Measurements from ENCODE around the gene COQ10A. TPM values are rescaled to one million over a fixed set of nuclear protein-coding genes. Genes with fewer than 3 reads are reported as not detected.

COQ10A gene
- total RNA-seq, 1 experiment from 2014 or later = 26.1 TPM

DNA sequence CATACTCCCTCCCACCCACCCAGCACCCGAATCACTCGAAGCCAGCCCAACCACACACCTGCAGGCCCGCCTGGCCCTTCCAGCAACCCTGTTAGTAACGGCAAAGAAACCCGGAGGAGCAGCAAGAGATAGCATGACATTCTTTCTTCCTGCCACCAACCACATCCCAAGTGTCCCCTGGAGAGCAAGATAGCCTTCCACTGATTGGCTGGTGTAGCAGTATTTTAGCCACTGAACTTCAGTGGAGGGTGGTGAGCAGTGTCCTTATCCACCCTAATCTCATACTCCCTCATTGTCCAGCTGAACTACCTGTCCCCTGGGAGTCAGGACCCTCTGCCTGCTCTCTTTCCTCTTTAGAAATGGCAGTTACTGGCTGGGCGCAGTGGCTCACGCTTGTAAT, 37.7 kb upstream of the COQ10A start:
- Mint-ChIP-seq H3K36me3 (ENCODE audit: insufficient read depth in 1 of 3, low read depth in 3 of 3) (peaks cover 2 to 17% (median 10%) of the 10 kb centered on the region in 3 experiments; a peak in 5 of 7 replicates), H3K27ac (no peak overlapping the region; a peak in 1 of 7 replicates), H3K9me3 (no peaks in the 10 kb centered on the region; a peak in 1 of 5 replicates), H3K27me3 (ENCODE audit: low read depth) (peaks cover 6% of the 10 kb centered on the region), H3K4me3 (no peak overlapping the region), H3K4me1 (peaks cover 20 to 22% of the 10 kb centered on the region in 2 experiments)
- Histone ChIP-seq H3K56ac (ENCODE audit: insufficient read length, low read depth, low read length) (no peak overlapping the region), H3K4me2 (ENCODE audit: insufficient read depth, insufficient read length, low read length) (no peak overlapping the region), H3K18ac (ENCODE audit: insufficient read length, low read depth, low read length) (no peak overlapping the region), H3K79me1 (ENCODE audit: insufficient read depth, low read depth, low read length, poor library complexity, severe bottlenecking) (no peaks in the 10 kb centered on the region), H2BK120ac (ENCODE audit: low read depth, low read length, poor library complexity, severe bottlenecking) (no peak overlapping the region), H2AK5ac (ENCODE audit: insufficient read length, low read length) (no peak overlapping the region), H2BK12ac (ENCODE audit: insufficient read length, low read depth, low read length) (no peak overlapping the region), H3K27ac (ENCODE audit: insufficient read length, low read depth, low read length) (no peak overlapping the region), H4K8ac (replicated peaks; ENCODE audit: insufficient read length, low read depth, low read length) (no peak overlapping the region), H2AFZ (ENCODE audit: low read length) (no peak overlapping the region), H3K4me1 (ENCODE audit: insufficient read depth, low read length) (no peaks in the 10 kb centered on the region), H2BK20ac (ENCODE audit: low read depth, low read length, poor library complexity, severe bottlenecking) (no peak overlapping the region), H3K79me2 (ENCODE audit: insufficient read depth, low read length) (no peaks in the 10 kb centered on the region), H3K23me2 (ENCODE audit: insufficient read length, low read depth, low read length, poor library complexity, severe bottlenecking) (peaks cover 6% of the 10 kb centered on the region), H3K4ac (ENCODE audit: low read depth, low read length) (no peak overlapping the region), H3T11ph (ENCODE audit: low read length) (no peak overlapping the region), H2BK15ac (ENCODE audit: low read depth, low read length) (no peak overlapping the region), H3K9ac (ENCODE audit: extremely low read depth, insufficient read length, low read length) (no peak overlapping the region), H4K91ac (ENCODE audit: insufficient read length, low read depth, low read length) (no peak overlapping the region), H4K20me1 (ENCODE audit: control insufficient read depth, insufficient read depth, insufficient read length) (peaks cover 3% of the 10 kb centered on the region), H4K5ac (ENCODE audit: insufficient read length, low read depth, low read length) (no peak overlapping the region), H3K23ac (ENCODE audit: insufficient read length, low read depth, low read length) (no peak overlapping the region), H3K27me3 (ENCODE audit: insufficient read depth, low read length) (no peaks in the 10 kb centered on the region), H3K14ac (ENCODE audit: insufficient read depth, low read length) (no peak overlapping the region), H2BK5ac (ENCODE audit: insufficient read length, low read length) (no peak overlapping the region), H3K9me3 (ENCODE audit: control insufficient read depth, low read depth, low read length) (no peaks in the 10 kb centered on the region)
- no CpG with 5 or more reads among the region's 7 CpGs for WGBS (ENCODE audit: extremely low coverage, insufficient read length, low lambda C conversion rate)
- DNase-seq = no peak
- TF ChIP-seq, protein P1, sequence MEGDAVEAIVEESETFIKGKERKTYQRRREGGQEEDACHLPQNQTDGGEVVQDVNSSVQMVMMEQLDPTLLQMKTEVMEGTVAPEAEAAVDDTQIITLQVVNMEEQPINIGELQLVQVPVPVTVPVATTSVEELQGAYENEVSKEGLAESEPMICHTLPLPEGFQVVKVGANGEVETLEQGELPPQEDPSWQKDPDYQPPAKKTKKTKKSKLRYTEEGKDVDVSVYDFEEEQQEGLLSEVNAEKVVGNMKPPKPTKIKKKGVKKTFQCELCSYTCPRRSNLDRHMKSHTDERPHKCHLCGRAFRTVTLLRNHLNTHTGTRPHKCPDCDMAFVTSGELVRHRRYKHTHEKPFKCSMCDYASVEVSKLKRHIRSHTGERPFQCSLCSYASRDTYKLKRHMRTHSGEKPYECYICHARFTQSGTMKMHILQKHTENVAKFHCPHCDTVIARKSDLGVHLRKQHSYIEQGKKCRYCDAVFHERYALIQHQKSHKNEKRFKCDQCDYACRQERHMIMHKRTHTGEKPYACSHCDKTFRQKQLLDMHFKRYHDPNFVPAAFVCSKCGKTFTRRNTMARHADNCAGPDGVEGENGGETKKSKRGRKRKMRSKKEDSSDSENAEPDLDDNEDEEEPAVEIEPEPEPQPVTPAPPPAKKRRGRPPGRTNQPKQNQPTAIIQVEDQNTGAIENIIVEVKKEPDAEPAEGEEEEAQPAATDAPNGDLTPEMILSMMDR (conservative IDR thresholded peaks at IDR 0.05) = no peak
